HK-2 (cell line): Measurements from ENCODE around the gene SCARB2.
"Not testable (repeated sequence)": the region's sequence is repeated elsewhere in the genome, so short reads cannot be mapped to it uniquely, and the experiment has no call there.

Experiments used
- DNase-seq: peaks from one replicate; pipeline ENCODE4 v3.0.0-alpha.2; 2018; ENCODE audit not compliant: unreplicated experiment

SCARB2 gene, protein sequence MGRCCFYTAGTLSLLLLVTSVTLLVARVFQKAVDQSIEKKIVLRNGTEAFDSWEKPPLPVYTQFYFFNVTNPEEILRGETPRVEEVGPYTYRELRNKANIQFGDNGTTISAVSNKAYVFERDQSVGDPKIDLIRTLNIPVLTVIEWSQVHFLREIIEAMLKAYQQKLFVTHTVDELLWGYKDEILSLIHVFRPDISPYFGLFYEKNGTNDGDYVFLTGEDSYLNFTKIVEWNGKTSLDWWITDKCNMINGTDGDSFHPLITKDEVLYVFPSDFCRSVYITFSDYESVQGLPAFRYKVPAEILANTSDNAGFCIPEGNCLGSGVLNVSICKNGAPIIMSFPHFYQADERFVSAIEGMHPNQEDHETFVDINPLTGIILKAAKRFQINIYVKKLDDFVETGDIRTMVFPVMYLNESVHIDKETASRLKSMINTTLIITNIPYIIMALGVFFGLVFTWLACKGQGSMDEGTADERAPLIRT

DNA sequence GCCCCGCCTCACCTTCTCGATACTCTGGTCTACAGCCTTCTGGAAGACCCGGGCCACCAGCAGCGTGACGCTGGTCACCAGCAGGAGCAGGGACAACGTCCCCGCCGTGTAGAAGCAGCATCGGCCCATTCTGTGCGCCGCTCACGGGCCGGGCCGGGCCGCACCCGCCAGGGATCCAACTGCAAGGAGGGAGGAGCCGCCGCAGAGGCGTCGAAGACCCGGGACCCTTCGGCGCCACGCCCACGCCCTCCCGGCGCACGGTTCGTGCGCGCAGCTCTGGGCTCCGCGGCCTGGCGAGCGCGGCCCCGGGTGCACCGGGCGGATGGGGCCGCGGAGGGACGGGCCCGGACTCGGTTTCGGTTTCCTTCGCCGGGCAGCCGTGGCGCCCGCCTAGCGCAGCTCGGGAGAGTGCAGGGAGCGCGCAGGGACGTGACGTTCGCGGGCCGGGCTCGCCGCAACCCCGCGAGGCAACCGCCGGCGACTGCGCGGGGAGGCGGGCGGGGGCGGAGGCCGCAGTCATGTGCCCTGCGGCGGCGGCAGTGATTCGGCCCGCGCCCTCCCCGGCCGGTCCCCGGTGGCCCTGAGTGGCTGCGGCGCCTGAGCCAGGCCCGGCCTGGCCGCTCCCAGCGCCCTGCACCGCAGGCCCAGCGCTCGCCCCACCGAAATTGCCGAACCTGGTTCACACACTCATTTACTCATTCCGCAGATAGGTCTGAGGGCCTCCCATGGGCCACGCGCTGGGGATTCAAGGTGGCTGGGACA, at the start of gene SCARB2:
TSS of gene SCARB2 (minus strand) at position 410 of the 762 bp plus-strand sequence. CDS start at position 129, 281 bp downstream.
- DNase-seq: peak; percentile 79

DNA sequence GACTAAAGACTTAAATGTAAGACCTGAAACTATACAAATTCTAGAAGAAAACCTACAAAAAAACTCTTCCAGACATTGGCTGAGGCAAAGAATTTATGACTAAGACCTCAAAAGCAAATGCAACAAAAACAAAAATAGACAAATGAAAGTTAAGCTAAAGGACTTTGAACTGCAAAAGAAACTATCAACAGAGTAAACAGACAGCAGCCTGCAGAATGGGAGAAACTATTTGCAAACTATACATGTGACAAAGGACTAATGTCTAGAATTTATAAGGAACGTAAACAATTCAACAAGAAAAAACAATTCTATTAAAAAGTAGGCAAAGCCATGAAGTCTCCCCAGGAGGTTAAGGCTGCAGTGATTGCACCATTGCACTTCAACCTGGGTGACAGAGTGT, 46.9 kb upstream of the SCARB2 start:
- no peak for DNase-seq

DNA sequence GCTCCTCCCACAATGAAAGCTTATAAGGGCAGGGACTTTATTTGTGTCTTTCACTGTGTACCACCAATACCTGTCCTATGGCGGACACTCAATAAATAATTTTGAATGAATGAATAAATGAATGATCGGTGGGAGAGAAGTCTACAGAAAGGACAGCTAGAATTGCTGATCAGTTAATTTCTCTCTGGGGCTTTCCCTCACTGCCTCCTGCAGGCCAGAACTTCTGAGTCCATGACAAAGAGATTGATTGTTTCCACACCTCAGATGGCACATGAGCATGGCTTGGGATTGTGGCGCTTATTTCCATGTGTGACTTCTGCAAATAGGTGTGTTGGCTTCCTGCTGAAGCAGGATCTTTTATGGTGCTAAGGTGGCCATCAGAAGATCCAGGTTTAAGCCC, 44.2 kb upstream of the SCARB2 start:
- DNase-seq: no peak

DNA sequence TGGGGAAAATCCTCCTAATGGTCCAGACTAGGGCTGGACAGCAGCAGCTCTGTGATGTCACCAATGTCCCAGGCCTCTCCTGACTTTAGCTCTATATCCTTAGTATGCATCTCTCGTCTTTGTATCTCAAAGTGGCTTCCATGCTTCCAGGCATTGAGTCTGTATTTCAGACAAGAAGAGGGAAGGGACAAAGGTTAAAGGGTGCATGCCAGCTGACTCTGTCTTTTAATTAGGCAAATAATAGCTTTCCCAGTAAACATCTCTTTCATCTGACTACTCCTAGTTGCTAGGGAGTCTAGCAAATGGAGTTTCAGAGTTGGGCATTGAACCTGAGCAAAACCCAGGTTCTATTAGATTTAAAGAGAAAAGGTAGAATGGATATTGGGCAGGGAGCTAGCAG, 43.3 kb upstream of the SCARB2 start:
- no peak for DNase-seq

DNA sequence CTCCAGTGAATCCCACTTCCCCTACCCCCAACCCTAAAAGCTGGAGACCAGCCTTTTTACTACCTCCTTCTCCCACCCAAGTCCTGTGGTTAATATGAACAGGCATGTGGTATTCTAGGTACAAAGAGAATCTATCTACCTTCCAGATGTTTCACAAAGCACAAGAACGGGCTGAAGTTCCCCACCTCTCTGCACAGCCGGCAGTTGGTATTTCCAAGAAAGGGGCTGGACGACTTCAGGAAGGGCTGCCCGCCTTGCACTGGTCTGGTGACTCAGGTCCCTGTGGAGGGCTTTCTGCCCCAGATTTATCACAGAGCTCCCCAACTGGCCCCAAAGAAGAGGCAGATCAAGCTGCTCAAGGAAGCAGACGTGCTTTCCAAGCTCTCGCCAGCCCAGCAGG, 42.4 kb upstream of the SCARB2 start:
- no peak for DNase-seq

DNA sequence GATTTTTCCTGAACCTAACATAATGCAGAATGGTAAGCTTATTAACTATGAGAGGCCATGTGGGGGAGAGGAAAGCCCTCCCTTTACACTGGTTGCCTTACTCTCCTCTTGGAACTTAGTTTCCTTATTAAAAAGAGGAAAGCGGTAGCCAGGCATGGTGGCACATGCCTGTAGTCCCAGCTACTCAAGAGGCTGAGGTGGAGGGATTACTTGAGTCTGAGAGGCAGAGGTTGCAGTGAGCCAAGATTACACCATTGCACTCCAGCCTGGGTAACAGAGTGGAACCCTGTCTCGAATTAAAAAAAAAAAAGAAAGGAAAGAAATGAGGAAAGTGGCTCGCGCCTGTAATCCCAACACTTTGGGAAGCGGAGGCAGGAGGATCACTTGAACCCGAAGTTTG, 39.9 kb upstream of the SCARB2 start:
- no peak for DNase-seq

DNA sequence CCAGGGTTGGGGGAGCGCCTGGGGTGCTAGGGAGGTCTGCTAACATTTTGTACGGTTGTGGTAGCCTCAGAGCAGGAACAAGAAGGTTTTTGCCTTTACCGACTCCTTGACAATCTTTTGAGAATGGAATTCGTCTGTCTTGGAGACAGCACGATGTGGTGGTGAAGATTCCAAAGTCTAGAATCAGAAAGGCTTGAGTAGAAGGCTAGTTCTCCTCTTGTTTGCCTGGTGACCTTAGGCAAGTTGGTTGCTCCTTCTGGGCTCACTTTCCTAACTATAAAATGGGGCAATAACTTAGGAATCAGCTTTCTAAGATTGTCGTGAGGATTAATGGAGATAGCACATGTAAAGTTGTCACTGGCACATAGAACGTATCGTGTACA, 38.6 kb upstream of the SCARB2 start:
- DNase-seq: no peak

DNA sequence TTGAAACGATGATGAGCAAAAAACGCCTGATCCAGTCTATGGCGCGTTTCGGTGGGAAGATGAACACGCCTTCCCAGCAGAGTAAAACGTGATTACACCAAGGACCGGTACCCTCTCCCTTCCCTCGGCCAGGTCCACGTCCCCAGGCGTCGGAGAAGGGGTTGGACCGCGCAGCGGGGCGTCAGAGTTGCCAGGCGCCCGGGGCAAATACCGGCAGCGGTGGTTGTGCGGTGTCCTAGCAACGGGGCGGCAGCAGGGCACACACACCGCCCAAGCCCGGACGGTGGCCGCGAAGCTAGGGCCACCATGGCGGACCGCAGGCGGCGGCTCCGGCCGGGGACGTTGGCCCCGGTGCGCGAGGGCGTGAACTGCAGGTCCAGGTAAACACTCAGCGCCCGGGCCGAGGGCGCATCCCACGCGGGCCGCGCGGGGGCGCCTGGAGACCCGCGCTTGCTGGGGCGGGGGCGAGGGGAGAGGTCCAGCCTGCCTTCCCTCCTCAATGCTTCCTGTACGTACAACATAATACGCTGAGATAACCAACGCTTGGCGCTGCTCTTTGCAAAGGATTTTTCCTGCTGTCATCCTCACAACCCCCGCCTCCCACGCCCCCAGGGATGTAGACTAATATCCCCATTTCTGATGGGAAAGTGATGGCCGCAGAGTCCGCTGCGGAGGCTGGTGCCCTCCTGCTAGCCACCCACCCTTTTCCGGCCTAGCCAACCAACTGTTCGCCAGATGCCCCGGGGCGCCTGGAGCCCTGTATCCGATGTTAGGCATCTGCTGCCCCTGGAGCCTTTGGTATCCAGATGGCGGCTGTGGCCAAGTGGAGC, 38.0 kb upstream of the SCARB2 start, which contains the start of gene FAM47E:
TSS of gene FAM47E (plus strand) at position 281 of the 830 bp plus-strand sequence. CDS start at position 307, 26 bp downstream.
- peak; percentile 68 for DNase-seq

DNA sequence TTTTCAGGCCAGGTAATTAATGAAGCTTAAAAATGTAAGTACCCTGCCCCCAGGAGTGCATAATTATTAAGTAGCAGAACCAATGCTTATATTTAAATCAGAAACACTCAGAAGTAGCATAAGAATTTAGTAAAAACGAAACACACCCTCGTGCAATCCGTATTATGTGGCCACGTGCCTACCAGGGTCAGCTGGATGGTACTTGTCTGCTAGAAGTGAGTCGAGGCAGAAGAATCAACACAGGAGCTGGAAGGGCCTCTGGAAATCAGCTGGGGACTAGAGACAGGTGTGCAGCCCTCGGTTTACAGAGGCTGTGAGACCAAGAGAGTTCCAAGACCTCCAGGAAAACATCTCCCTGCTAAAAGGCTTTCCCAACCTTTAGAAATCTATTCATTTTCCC, 37.3 kb upstream of the SCARB2 start:
- peak; percentile 7 for DNase-seq

DNA sequence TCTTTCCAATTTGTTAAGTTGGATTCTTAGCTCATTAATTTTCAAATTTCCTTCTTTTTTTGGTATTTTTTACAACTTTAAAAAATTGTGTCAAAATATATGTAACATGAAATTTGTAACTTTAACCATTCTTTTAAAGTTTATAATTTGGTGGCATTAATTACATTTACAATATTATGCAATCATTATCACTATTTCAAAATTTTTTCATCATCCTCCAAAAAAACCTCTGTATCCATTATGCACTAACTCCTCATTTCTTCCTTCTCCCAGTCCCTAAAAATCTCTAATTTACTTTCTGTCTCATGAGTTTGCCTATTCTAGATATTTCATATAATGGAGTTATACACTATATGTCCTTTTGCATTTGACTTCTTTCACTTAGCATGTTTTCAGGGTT, 33.2 kb upstream of the SCARB2 start:
- DNase-seq: no peak

DNA sequence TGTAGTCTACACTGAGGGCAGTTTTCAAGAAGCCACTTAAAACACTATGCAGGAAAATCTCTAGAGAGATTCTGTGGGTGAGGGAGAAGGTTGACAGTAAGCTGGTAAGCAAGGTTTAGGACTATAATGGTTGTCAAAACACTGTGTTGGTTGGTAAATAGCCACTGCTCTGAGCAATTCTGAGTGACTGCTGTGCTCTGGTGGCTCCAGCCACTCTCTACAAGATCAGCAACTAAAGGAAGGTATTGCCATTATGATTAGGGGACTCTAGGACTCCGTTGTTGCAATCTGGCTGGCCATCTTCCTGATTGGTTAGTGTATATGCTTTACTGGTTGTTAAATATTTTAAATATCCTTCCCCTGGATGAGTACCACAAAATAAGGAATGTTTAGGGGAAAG, 32.4 kb upstream of the SCARB2 start:
- DNase-seq: no peak

DNA sequence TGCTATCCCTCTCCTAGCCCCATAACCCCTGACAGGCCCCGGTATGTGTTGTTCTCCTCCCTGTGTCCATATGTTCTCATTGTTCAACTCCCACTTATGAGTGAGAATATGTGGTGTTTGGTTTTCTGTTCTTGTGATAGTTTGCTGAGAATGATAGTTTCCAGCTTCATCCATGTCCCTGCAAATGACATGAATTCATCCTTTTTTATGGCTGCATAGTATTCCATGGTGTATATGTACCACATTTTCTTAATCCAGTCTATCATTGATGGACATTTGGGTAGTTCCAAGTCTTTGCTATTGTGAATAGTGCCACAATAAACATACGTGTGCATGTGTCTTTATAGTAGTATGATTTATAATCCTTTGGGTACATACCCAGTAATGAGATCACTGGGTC, 30.3 kb upstream of the SCARB2 start:
- not testable (repeated sequence) for DNase-seq

DNA sequence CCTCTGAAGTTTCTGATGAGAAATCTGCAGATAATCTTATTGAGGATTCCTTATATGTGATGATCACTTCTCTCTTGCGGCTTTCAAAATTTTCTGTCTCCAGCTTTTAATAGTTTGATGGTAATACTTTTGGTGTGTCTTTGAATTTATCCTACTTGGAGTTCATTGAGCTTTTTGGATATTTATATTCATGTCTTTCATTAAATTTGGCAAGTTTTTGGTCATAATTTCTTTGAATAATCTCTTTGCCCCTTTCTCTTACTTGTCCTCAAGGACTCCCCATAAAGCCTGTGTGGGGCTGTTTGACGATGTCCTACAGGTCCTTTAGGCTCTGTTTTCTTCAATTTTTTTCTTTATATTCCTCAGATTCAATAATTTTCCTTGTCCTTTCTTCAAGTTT, 26.6 kb upstream of the SCARB2 start:
- no peak for DNase-seq

DNA sequence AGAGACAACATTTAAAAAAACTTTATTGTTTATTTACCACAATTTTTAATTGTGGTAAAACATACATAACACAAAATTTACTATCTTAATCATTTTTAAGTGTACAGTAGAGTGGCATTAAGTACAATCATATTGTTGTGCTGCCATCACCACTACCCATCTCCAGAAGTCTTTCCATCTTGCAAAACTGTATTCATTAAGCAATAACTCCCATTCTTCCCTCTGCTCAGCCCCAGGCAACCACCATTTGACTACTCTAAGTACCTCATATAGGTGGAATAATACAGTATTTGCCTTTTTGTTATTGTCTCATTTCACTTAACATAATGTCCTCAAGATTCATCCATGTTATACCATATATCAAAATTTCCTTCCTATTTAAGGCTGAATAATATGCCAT, 25.1 kb upstream of the SCARB2 start:
- DNase-seq: no peak

DNA sequence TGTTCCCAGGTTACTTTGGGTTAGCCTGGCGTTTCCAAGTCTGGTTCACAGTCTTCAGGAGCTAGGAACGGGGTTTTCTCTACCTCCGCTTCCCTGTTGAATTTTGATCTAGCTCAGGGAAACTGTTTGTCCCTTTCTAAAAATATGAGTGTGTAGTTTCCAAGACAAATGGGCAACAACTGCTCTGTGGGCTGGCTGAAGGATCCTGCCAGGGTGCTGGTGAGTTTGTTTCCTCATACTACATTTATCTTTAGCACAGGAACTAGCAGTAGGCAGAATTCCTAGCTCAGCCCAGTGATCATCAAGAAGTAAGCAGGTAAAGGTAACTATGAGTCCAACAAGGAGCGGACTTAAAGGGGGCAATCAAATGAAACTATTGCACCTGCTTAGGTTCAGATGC, 24.6 kb upstream of the SCARB2 start:
- no peak for DNase-seq

DNA sequence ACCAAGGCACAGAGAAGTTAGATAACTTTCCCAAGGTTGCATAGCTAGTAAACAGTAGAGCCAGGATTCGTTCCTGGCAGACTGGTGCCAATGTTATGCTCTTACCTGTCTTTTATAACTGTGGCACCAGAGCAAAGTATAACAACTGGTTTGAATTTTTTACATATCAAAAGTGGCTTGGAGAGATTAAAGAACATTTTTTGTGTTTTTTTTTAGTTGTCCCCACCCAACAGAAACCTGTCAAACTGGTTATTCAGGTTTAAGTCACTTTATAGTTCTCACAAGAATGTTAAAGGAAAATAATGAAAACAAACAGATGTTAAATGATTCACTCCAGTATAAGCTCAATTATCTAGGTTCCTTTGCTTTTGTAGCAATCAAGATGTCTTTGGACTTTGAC, 22.3 kb upstream of the SCARB2 start:
- DNase-seq: no peak

DNA sequence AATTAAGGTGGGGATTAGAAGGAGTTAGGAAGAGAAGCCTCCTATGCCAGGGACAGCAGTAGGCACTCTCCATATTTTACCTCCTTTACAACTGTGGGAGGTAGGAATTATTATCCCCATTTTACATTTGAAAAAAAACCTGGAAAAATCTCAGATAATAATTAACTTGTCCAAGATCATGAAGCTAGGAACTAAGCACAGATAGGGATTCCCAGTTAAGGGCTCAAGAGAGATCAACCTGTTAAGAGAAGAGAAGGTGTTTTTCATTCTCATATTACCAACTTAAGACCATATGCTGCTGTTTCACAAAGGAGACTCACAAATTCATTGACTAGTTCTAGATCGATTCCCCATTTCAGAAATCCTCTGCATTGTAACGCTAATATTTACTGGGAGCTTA, 21.8 kb upstream of the SCARB2 start:
- no peak for DNase-seq

DNA sequence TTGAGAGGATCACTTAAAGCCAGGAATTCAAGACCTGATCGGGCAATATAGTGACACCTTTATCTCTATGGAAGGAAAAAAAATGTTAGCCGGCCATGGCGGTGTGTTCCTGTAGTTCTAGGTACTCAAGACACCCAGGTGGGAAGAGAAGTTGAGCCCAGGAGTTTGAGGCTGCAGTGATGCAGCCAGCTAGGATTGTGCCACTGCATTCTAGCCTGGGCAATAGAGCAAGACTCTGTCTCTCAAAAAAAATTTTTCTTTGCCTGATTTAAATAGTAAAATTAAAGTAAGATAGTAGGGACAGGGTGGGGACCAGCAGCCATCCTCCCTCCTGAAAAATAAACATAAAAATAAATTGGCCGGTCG, 21.0 kb upstream of the SCARB2 start:
- no peak for DNase-seq

DNA sequence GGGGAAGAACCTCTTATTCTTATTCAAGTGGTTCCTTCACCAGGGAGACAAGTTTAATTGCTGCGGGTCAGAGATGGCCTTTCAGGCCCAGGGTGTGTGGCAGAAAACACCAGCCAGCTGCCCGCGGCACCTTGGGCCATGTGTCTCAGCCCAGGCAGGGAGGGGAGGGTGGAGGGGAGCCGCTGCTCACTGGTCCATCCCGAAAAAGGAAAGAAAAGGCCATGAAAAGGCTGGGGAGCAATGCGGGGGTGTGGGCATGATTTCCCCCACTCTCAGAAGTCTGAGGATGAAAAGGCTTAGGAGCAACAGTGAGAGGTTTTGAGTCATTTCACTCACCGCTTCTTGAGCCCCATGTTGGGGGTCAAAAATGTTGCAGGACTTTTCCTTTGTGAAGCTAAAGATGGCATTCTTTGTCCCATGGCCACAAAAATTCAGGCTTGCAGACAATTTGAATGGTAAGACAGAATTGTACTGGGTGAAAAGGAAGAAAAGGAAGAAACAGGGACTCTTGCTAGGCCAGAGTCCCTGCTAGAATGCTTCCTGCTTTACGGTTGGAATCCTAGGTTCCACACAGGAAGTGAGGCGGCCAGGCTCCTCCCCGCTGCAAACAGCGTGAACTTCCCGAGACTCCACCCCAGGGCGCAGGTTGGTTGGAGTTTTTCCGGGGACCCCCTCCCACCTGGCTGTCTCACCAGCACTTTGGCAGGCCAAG, 20.5 kb upstream of the SCARB2 start:
- DNase-seq: no peak

DNA sequence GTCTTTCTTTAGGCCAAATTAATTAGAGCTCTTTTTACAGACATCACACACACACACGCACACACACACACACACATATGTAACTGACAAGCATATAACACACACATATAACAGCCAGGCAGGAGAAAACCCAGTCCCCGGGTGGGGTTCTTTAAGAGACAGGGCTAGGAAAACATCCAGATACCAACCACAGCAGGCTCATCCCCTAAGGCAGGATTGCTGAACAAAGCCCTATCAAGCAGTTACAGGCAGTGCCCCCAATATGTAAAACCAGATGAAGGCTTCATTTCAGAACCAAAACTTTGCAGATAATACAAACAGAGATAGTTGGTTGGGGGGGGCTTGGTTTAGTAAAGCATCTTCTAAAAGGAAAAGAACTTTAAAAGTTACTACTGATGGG, 19.9 kb upstream of the SCARB2 start:
- DNase-seq: no peak

DNA sequence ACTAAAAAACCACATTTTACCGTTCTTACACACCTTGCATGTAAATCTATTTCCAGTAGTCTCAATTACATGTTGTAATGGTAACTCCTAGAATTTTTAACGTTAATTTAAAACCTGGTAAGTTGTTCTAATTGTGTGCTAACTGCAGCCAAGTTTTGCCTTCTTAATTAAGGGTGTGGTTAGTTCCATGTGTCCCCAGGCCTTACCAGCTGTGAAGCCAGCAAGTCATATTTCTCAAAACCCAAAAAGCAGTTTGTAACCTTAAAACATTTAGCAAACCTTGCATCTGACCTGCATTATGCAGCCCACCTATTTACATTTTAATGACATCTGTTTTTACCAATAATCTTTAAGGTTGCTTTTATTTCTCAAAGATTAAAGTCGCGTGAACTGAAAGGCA, 19.5 kb upstream of the SCARB2 start:
- DNase-seq: no peak

DNA sequence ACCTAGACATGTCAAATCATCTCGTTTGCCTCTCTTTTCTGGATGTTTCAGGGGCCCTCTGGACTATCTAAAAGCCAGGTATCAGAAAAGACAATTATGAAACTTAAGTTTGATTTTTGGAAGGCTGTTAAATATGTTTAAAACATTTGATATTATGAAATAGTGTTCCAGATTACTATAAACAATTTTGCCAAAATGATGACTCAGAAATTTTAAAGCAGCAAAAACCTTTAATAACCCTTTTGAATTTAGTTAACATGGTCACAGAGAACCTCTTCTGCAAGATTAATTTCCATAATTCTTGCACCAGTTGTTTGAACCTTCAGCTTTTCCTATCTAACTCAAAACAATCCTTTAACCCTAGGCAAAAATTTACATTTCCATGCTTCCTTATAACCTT, 19.1 kb upstream of the SCARB2 start:
- no peak for DNase-seq
